Astrocyte (in vitro differentiated cells and primary cell): ENCODE data around the gene TRMT13. TPM values are rescaled to one million over a fixed set of nuclear protein-coding genes. Genes with fewer than 3 reads are reported as not detected.

Source experiments
- DNase-seq: peaks from one replicate; pipeline ENCODE4 v3.0.0-alpha.2; 2010; ENCODE audit warnings: low read depth
- FAIRE-seq: peaks from 2 replicates; lab custom pipeline; 2011; peaks lifted over from hg19 to GRCh38; lab: Jason Lieb, UNC
- H2AFZ ChIP-seq: 2 replicates; pipeline ENCODE4 v1.6.0; 2012; ENCODE audit warnings: low read depth, low read length, inconsistent platforms
- H3K27ac ChIP-seq: 2 replicates; pipeline ENCODE4 v1.5.1; 2011; ENCODE audit warnings: low read depth, low read length, inconsistent platforms
- H3K27me3 ChIP-seq: 2 replicates; pipeline ENCODE4 v1.6.0; 2011; ENCODE audit warnings: low read length, inconsistent platforms; ENCODE audit not compliant: insufficient read depth
- H3K36me3 ChIP-seq: 2 replicates; pipeline ENCODE4 v1.5.1; 2011; ENCODE audit warnings: low read length, inconsistent platforms; ENCODE audit not compliant: insufficient read depth
- H3K4me1 ChIP-seq: 2 replicates; pipeline ENCODE4 v1.5.1; 2011; ENCODE audit warnings: low read length, inconsistent platforms; ENCODE audit not compliant: insufficient read depth
- H3K4me2 ChIP-seq: 2 replicates; pipeline ENCODE4 v1.6.0; 2012; ENCODE audit warnings: low read length, inconsistent platforms
- H3K4me3 ChIP-seq: 2 replicates; pipeline ENCODE4 v1.5.1; 2011; ENCODE audit warnings: low read depth, mild to moderate bottlenecking, low read length, inconsistent platforms; ENCODE audit not compliant: insufficient read depth
- H3K79me2 ChIP-seq: 2 replicates; pipeline ENCODE4 v1.6.0; 2012; ENCODE audit warnings: mild to moderate bottlenecking, low read length, inconsistent platforms; ENCODE audit not compliant: insufficient read depth
- H3K9ac ChIP-seq: 2 replicates; pipeline ENCODE4 v1.6.0; 2012; ENCODE audit warnings: mild to moderate bottlenecking, low read length, inconsistent platforms
- H3K9me3 ChIP-seq: 2 replicates; pipeline ENCODE4 v1.5.1; 2012; ENCODE audit warnings: low read depth, mild to moderate bottlenecking, low read length, inconsistent platforms; ENCODE audit not compliant: insufficient read depth
- H4K20me1 ChIP-seq: 2 replicates; pipeline ENCODE4 v1.6.0; 2012; ENCODE audit warnings: low read length, inconsistent platforms; ENCODE audit not compliant: insufficient read depth
- H3K27ac Mint-ChIP-seq: one replicate; pipeline ENCODE4 v1.8.0; 2021; ENCODE audit warnings: mild to moderate bottlenecking, mixed read lengths; ENCODE audit not compliant: unreplicated experiment
- H3K27me3 Mint-ChIP-seq: one replicate; pipeline ENCODE4 v1.8.0; 2021; ENCODE audit warnings: low read depth, mixed read lengths; ENCODE audit not compliant: unreplicated experiment
- H3K36me3 Mint-ChIP-seq: one replicate; pipeline ENCODE4 v1.8.0; 2021; ENCODE audit warnings: low read depth, mixed read lengths; ENCODE audit not compliant: unreplicated experiment
- H3K4me1 Mint-ChIP-seq: one replicate; pipeline ENCODE4 v1.8.0; 2021; ENCODE audit warnings: low read depth, mixed read lengths; ENCODE audit not compliant: unreplicated experiment
- H3K4me3 Mint-ChIP-seq: one replicate; pipeline ENCODE4 v1.8.0; 2021; ENCODE audit warnings: mild to moderate bottlenecking, moderate library complexity, mixed read lengths; ENCODE audit not compliant: unreplicated experiment
- H3K9me3 Mint-ChIP-seq: one replicate; pipeline ENCODE4 v1.8.0; 2021; ENCODE audit warnings: mild to moderate bottlenecking, mixed read lengths; ENCODE audit not compliant: unreplicated experiment
- EZH2 ChIP-seq: IDR thresholded peaks from 2 replicates; pipeline ENCODE4 v1.6.1; 2012; ENCODE audit warnings: mild to moderate bottlenecking, low read length, inconsistent platforms; ENCODE audit not compliant: insufficient read depth
- total RNA-seq: library from RNA; stranded (reverse); gene quantifications from 2 replicates; pipeline ENCODE4 v1.2.1, GENCODE V29; 2021
- TF ChIP-seq, protein P1 (sequence below): IDR thresholded peaks from 2 replicates; pipeline ENCODE4 v1.5.1; 2011; ENCODE audit warnings: low read depth, mild to moderate bottlenecking, inconsistent platforms, low read length, moderate library complexity; ENCODE audit not compliant: insufficient read depth

Gene TRMT13
- total RNA-seq, 1 donor from 2014 or later = 11.7 TPM

DNA sequence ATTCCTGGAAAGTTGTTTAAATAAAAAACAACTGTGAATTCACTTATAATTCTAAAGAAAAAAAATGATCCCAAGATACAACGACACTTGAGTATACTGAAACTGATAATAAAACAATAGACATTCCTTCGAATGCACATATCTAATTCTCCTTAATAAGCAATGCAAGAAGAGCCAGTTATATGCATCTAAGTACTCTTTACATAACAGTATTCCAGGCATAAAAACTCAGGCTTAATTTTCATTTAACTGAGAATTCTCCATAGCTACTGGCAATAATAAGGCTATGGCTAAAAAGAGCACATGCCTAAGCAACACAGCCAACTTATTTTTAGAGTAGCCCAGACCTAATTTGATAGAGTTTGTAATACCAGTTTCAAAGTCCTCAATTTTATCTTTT, 31.4 kb upstream of the TRMT13 start:
- Histone ChIP-seq H3K9ac (no peak overlapping the region), H3K27ac (no peak overlapping the region), H2AFZ (no peak overlapping the region), H3K4me2 (no peak overlapping the region), H4K20me1 (no peaks in the 10 kb centered on the region), H3K9me3 (no peaks in the 10 kb centered on the region), H3K27me3 (no peaks in the 10 kb centered on the region), H3K36me3 (peaks cover 3% of the 10 kb centered on the region), H3K79me2 (no peaks in the 10 kb centered on the region), H3K4me3 (no peak overlapping the region), H3K4me1 (no peaks in the 10 kb centered on the region)
- DNase-seq (no peak), FAIRE-seq (no peak)
- Mint-ChIP-seq H3K27me3 (no peaks in the 10 kb centered on the region), H3K27ac (no peak overlapping the region), H3K4me3 (no peak overlapping the region), H3K36me3 (no peaks in the 10 kb centered on the region), H3K9me3 (no peaks in the 10 kb centered on the region), H3K4me1 (peaks cover 4% of the 10 kb centered on the region)
- TF ChIP-seq, protein P1, sequence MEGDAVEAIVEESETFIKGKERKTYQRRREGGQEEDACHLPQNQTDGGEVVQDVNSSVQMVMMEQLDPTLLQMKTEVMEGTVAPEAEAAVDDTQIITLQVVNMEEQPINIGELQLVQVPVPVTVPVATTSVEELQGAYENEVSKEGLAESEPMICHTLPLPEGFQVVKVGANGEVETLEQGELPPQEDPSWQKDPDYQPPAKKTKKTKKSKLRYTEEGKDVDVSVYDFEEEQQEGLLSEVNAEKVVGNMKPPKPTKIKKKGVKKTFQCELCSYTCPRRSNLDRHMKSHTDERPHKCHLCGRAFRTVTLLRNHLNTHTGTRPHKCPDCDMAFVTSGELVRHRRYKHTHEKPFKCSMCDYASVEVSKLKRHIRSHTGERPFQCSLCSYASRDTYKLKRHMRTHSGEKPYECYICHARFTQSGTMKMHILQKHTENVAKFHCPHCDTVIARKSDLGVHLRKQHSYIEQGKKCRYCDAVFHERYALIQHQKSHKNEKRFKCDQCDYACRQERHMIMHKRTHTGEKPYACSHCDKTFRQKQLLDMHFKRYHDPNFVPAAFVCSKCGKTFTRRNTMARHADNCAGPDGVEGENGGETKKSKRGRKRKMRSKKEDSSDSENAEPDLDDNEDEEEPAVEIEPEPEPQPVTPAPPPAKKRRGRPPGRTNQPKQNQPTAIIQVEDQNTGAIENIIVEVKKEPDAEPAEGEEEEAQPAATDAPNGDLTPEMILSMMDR = no peak
- TF ChIP-seq EZH2 = no peak

DNA sequence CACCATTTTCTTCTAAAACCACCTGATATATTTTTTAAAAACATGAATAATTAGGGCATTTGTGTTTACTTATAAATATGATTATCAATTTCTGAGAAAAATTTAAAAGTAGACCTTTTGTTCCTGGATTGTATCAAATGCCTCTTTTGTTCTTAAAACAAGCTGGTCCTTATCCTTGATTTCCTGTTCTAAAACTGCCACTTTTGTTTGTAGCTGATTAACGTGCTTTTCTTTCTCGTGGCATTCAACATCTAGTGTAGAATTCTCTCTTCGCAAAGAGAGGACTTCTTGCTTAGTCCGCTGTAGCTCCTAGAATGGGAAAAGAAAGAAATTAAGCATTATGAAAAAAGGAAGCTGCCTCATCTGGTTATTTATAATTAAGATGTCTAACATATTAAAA, 25.3 kb upstream of the TRMT13 start:
- H3K9me3 Mint-ChIP-seq = no peaks in the 10 kb centered on the region
- Histone ChIP-seq H3K9ac (no peak overlapping the region), H3K4me3 (no peak overlapping the region), H4K20me1 (no peaks in the 10 kb centered on the region), H3K27ac (no peak overlapping the region), H3K36me3 (peaks cover 3% of the 10 kb centered on the region), H3K9me3 (no peaks in the 10 kb centered on the region), H3K79me2 (no peaks in the 10 kb centered on the region), H3K27me3 (no peaks in the 10 kb centered on the region), H3K4me1 (no peaks in the 10 kb centered on the region), H3K4me2 (no peak overlapping the region), H2AFZ (no peak overlapping the region)
- H3K4me1 Mint-ChIP-seq = no peaks in the 10 kb centered on the region
- H3K36me3 Mint-ChIP-seq = no peaks in the 10 kb centered on the region
- FAIRE-seq = no peak
- no peak for TF ChIP-seq EZH2
- TF ChIP-seq, protein P1 = no peak
- no peak overlapping the region for H3K27ac Mint-ChIP-seq
- no peaks in the 10 kb centered on the region for H3K27me3 Mint-ChIP-seq
- H3K4me3 Mint-ChIP-seq = no peak overlapping the region
- DNase-seq = no peak

DNA sequence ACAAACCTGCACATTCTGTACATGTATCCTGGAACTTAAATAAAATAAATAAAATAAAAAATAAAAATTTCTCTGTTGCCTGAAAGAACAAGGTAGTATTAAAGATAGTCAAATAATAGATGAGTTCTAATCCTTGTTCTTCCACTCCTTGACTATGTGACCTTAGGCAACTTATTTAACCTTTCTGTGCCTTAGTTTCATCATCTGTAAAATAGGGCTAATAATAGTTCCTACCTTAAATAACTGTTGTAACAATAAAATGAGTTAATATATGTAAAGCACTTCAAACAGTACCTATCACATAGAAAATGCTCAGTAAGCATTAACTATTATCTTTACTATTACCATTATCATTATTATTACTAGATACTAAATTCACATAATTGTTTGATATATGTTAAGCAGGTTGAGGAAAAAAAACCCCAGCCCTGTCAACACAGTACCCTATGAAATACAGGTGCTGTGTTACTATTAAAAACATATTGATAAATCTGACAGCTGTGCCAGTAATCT, 23.4 kb upstream of the TRMT13 start:
- H3K4me1 Mint-ChIP-seq = no peaks in the 10 kb centered on the region
- Histone ChIP-seq H4K20me1 (no peaks in the 10 kb centered on the region), H3K9me3 (no peaks in the 10 kb centered on the region), H3K27me3 (no peaks in the 10 kb centered on the region), H2AFZ (no peak overlapping the region), H3K4me1 (no peaks in the 10 kb centered on the region), H3K79me2 (no peaks in the 10 kb centered on the region), H3K9ac (no peak overlapping the region), H3K4me3 (no peak overlapping the region), H3K36me3 (no peaks in the 10 kb centered on the region), H3K27ac (no peak overlapping the region), H3K4me2 (no peak overlapping the region)
- no peak for DNase-seq
- H3K27ac Mint-ChIP-seq = no peak overlapping the region
- H3K9me3 Mint-ChIP-seq = no peaks in the 10 kb centered on the region
- no peaks in the 10 kb centered on the region for H3K27me3 Mint-ChIP-seq
- TF ChIP-seq EZH2 = no peak
- TF ChIP-seq, protein P1 = no peak
- no peaks in the 10 kb centered on the region for H3K36me3 Mint-ChIP-seq
- H3K4me3 Mint-ChIP-seq = no peak overlapping the region
- no peak for FAIRE-seq
